ENCODE measurements around the gene RIT2.

The RIT2 gene

DNA sequence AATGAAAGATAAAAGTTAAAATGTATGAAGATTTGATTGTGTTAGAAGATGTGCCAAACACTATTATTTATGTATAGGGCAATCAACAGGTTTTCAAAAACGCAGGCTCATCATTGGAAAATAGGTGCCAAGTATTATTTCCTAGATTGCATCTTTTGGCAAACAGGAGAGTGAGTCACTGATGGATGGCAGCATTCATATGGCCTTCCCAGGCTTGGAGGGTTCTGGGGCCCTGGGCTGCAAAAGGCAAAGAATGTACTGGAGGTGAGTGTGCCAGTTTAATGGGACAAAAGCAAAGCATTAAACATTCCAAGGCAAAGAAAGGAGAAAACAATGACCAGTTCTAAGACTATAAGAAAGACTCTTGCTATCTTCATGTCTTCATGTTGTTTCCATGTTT, 379.4 kb downstream of the RIT2 start:
- TF ChIP-seq SPI1 (IDR thresholded peaks at IDR 0.05; ENCODE audit: borderline replicate concordance, low read depth): no peak
- TF ChIP-seq POLR2AphosphoS5 (IDR thresholded peaks at IDR 0.05; ENCODE audit: low read depth): no peak
- no peak for TF ChIP-seq GABPA (IDR thresholded peaks at IDR 0.05; ENCODE audit: low read depth)
- Histone ChIP-seq H3K27me3 (ENCODE audit: insufficient read depth, poor library complexity, severe bottlenecking) (peaks cover 7% of the 10 kb centered on the region), H3K27ac (replicated peaks) (no peak overlapping the region), H3K4me3 (replicated peaks; ENCODE audit: insufficient read depth, low read length) (no peak overlapping the region)
- DNase-seq (ENCODE audit: low read depth in 1 of 2, low spot score in 1 of 2): no peak

GRCh38 chr18:42734520-42734919, 381.0 kb downstream of the RIT2 start:
- Histone ChIP-seq H3K27me3 (ENCODE audit: insufficient read depth, poor library complexity, severe bottlenecking) (peaks cover 7% of the 10 kb centered on the region), H3K27ac (replicated peaks) (no peak overlapping the region), H3K4me3 (replicated peaks; ENCODE audit: insufficient read depth, low read length) (no peak overlapping the region)
- TF ChIP-seq CTCF (IDR thresholded peaks at IDR 0.05; ENCODE audit: insufficient read depth, low read length) (no peak), SPI1 (IDR thresholded peaks at IDR 0.05; ENCODE audit: borderline replicate concordance, low read depth) (no peak), GABPA (IDR thresholded peaks at IDR 0.05; ENCODE audit: low read depth) (no peak), POLR2AphosphoS5 (IDR thresholded peaks at IDR 0.05; ENCODE audit: low read depth) (no peak)
- TF ChIP-seq, protein P1, sequence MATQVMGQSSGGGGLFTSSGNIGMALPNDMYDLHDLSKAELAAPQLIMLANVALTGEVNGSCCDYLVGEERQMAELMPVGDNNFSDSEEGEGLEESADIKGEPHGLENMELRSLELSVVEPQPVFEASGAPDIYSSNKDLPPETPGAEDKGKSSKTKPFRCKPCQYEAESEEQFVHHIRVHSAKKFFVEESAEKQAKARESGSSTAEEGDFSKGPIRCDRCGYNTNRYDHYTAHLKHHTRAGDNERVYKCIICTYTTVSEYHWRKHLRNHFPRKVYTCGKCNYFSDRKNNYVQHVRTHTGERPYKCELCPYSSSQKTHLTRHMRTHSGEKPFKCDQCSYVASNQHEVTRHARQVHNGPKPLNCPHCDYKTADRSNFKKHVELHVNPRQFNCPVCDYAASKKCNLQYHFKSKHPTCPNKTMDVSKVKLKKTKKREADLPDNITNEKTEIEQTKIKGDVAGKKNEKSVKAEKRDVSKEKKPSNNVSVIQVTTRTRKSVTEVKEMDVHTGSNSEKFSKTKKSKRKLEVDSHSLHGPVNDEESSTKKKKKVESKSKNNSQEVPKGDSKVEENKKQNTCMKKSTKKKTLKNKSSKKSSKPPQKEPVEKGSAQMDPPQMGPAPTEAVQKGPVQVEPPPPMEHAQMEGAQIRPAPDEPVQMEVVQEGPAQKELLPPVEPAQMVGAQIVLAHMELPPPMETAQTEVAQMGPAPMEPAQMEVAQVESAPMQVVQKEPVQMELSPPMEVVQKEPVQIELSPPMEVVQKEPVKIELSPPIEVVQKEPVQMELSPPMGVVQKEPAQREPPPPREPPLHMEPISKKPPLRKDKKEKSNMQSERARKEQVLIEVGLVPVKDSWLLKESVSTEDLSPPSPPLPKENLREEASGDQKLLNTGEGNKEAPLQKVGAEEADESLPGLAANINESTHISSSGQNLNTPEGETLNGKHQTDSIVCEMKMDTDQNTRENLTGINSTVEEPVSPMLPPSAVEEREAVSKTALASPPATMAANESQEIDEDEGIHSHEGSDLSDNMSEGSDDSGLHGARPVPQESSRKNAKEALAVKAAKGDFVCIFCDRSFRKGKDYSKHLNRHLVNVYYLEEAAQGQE (IDR thresholded peaks at IDR 0.05; ENCODE audit: insufficient replicate concordance, low read depth): no peak
- DNase-seq (ENCODE audit: low read depth in 1 of 2, low spot score in 1 of 2): no peak

DNA sequence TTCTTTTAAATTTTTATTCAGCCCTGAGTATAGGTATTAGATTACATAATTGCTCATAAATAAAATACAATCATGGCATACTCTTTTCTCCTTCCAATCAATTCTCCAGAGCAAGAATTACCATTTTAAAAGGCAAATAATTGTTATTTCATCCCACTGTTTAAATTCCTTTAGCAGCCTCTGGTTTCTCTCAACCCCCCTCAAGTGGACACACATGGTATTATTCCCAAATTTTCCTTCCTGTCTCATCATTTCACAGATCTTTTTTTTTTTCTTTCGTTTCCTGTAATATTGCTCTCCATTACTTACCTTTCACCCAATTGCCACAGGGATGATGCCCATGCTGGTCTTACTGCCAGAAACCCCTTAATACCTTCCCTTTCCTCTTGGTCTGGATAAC, 385.2 kb downstream of the RIT2 start:
- peaks cover 7% of the 10 kb centered on the region for H3K27me3 ChIP-seq (ENCODE audit: insufficient read depth, poor library complexity, severe bottlenecking)
- H3K4me3 ChIP-seq (replicated peaks; ENCODE audit: insufficient read depth, low read length): no peak overlapping the region
- H3K27ac ChIP-seq (replicated peaks): no peak overlapping the region
- DNase-seq (ENCODE audit: low read depth in 1 of 2, low spot score in 1 of 2): no peak
- TF ChIP-seq, protein P1 (IDR thresholded peaks at IDR 0.05; ENCODE audit: insufficient replicate concordance, low read depth): no peak
- no peak for TF ChIP-seq CTCF (IDR thresholded peaks at IDR 0.05; ENCODE audit: insufficient read depth, low read length)
- TF ChIP-seq SPI1 (IDR thresholded peaks at IDR 0.05; ENCODE audit: borderline replicate concordance, low read depth): no peak
- TF ChIP-seq GABPA (IDR thresholded peaks at IDR 0.05; ENCODE audit: low read depth): no peak
- TF ChIP-seq POLR2AphosphoS5 (IDR thresholded peaks at IDR 0.05; ENCODE audit: low read depth): no peak

- Histone ChIP-seq H3K4me3 (replicated peaks; ENCODE audit: insufficient read depth, low read length) (no peak overlapping the region), H3K27ac (replicated peaks) (no peak overlapping the region), H3K27me3 (ENCODE audit: insufficient read depth, poor library complexity, severe bottlenecking) (no peaks in the 10 kb centered on the region)
- DNase-seq (ENCODE audit: low read depth in 1 of 2, low spot score in 1 of 2): no peak
- TF ChIP-seq SPI1 (IDR thresholded peaks at IDR 0.05; ENCODE audit: borderline replicate concordance, low read depth): no peak
- TF ChIP-seq, protein P1 (IDR thresholded peaks at IDR 0.05; ENCODE audit: insufficient replicate concordance, low read depth): no peak
- no peak for TF ChIP-seq CTCF (IDR thresholded peaks at IDR 0.05; ENCODE audit: insufficient read depth, low read length)
- TF ChIP-seq POLR2AphosphoS5 (IDR thresholded peaks at IDR 0.05; ENCODE audit: low read depth): no peak
- no peak for TF ChIP-seq GABPA (IDR thresholded peaks at IDR 0.05; ENCODE audit: low read depth)
These were observed 396.3 kb downstream of the RIT2 start for GRCh38 chr18:42719221-42719620.

Measured in HL-60 (cell line).